Inflammatory macrophage (primary cell): ENCODE results near the gene ANXA1.
A peak's percentile ranks its signal among the peaks of the same experiment; 100 is the strongest.
"Not testable (repeated sequence)": the region's sequence is repeated elsewhere in the genome, so short reads cannot be mapped to it uniquely, and the experiment has no call there.

Source experiments
- DNase-seq, 2 donors: peaks; one replicate each; pipeline ENCODE4 v3.0.0-alpha.2; 2020 to 2022

Gene ANXA1

DNA sequence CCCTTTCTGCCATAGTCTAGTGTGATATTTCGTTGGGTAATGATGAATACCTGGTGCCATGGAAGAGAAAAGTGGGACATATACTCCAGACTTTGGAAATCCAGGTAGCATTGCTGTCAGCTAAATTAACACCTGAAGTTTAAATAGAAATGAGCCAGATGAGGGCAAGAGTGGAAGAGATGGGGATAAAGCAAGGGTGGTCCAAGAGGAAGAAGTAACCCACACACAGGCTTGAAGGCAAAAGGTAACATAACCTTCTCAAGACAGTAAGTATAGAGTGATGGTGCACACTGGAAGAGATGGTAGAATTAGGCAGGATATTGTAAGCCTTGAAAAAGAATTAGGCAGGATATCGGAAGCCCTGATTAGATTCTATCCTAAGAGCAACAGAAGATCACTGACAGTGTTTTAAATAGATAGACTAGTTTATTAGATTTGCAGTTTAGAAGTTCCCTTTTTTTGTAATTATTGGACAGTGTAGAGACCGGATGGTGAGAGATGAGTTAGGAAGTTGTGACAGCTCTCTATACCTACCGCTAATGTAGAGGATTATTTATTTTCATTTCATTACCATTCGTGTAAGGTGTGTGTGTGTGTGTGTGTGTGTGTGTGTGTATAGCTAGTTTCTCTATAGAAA is 16.8 kb downstream of the ANXA1 start:
- no peak for DNase-seq

DNA sequence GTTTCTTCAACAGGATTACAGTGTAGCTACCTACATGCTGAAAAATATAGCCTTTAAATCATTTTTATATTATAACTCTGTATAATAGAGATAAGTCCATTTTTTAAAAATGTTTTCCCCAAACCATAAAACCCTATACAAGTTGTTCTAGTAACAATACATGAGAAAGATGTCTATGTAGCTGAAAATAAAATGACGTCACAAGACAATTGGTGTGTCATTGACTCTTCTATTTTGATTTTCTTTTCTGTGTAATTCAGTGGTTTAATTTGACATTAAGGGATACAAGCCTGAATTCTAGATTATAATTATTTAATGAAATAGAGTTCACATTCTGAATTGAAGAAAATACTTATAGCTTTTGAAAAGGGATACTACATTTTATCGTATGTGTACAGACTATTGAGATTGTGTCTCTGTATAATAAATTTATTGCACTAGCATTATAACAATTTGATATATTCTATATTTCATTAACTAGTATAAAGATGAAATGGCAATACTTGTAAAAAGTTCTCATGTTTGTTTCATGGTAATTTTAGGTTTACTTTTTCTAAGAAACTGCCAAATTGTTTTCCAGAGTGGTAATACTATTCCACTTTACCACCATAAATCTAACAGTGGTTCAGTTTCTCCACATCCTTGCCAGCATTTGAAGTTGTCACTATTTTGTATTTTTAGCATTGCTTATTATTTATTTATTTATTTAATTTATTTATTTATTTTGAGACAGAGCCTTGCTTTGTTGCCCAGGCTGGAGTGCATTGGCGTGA is 18.7 kb downstream of the ANXA1 start:
- peak in 1 of 2 donors; percentile 1 for DNase-seq

DNA sequence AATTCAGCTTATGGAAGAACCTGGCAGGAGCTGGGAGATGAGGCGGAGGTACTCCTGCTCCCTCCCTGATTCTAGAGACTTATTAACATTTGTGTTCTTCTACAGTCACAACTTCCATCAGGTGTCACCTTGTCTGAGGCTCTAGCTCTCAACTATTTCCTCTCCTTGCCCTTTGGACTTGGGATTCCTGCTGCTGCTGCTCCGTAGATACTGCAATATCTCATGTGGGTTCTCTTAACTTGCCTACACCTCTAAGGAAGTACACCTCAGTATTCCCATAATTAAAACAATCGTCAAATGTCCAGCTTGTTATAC is 21.2 kb downstream of the ANXA1 start:
- DNase-seq = no peak

DNA sequence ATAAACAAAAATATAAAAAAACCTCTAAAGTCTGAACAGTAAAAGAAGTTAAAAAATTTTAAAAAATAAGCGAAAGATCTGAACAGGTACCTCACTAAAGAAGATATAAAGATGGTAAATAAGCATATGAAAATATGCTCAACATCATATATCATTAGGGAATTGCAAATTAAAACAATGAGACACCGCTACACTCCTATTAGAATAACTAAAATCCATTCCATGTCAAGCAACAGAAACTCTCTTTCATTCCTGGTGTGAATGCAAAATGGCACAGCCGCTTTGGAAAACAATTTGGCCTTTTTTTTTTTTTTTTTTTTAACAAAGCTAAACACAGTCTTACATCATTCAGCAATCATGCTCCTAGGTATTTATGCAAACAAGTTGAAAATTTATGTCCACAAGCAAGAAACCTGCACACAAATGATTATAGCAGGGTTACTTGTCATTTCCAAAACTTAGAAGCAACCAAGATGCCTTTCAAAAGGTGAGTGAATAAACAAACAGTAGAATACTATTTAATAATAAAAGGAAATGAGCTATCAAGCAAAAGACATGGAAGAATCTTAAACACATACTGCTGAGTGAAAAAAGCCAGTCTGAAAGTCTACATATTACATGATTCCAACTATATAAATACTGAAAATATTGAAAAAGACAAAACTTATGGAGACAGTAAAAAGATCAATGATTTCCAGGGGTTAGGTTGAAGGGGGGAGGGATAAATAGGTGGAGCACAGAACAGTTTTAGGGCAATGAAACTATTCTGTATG is 22.1 kb downstream of the ANXA1 start:
- DNase-seq = peak in 1 of 2 donors; percentile 2

DNA sequence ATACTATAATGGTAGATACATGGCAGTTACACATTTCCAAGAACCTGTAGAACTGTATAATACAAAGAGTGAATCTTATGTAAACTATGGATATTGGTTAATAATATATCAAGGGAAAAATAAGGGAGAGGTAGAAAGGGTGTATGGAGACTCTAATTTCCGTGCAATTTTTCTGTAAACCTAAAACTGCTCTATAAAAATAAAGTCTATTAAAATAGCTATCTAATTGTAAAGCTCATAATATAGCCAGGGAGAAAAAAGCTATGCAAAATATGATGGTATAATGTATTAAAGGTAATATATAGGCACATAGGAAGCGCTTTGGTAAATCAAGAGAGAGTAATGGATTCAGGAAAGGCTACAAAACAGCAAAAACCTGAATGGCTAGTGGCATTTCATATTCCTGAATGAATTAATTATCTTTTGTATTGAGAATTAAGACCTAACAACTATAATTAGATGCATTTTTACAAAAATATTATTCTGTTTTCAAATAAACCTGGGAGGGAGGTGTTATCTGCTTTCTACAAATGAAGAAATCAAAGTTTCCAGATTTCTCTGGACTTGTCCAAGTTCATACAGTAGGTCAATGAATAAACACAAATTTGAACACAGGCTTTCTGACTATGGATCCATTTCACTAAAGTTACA is 22.8 kb downstream of the ANXA1 start:
- peak in 1 of 2 donors; percentile 2 for DNase-seq

DNA sequence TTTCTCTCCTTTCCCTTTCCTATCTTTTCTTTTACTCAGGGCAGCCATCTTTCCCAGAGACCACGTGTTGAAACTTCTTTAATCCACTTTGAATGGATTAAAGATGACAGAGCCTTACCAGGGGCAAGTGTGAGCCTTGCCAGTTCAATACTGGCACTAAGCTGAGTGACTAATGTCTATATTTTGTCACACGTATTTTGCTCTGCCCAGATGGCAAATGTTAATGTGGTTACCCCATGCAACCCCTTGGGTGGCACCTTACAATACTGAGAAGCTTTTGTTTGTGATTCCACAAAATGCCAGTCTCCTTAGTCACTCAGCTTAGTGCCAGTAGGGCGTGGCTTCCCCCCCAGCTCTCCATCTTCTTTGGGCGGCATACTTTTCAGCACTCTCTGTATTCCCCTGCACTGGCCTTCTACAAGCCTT is 24.8 kb downstream of the ANXA1 start:
- DNase-seq = peak in 1 of 2 donors; percentile 2

DNA sequence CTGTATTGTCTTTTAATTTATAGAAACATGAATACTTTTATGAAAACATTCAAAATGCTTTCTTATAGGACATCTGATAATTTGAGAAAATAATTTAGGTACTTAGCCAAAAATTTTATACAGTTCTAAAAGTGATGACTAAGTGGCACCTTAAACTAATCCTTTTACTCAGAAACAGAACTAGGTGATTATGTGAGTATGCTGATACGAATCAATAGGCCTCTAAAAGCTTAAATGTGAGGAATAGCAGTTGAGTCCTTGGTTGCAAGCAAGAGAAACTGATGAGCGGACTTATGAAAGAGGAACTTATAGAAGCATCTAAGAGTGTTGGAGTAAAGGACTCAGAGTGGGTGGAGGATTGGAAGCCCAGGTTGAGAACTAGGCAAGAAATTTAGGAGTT is 26.4 kb downstream of the ANXA1 start:
- peak in 1 of 2 donors; percentile 2 for DNase-seq

DNA sequence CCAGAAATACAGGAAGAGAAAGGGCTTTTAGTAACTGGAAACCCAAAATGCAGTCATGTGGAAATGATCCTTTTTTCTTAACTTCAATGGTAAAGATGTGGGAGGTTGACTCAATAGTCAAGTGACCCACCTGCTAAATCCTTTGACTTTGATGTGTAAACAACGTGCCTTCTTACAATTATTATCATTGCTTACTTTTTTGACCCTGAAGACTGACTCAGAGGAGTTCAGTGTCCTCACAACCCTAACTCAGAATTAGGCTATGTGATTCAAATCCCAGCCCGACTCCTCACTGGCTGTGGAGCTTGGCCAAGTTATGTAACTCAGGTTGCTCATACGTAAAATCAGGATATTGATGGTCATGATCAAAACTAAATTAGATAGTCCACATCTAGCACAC is 27.9 kb downstream of the ANXA1 start:
- peak; percentile 32 to 44 for DNase-seq

DNA sequence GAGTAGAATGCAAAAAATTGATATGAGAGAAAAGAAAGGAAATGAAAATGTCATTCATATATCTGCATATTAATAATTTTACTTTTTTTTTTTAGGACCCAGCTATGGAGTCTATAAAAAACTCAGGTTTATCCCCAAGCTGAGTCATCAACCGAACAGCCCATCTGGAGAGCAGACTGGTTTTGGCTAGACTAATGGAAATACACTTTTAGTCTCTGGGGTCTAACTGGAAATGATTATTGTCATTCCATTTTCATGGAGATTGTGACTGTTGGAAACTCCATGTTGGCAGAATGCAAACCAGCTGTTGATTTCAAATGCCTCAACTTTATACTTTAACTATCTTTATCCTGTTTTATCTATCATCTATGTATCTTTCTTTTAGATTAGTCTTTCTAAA is 28.7 kb downstream of the ANXA1 start:
- no peak for DNase-seq

DNA sequence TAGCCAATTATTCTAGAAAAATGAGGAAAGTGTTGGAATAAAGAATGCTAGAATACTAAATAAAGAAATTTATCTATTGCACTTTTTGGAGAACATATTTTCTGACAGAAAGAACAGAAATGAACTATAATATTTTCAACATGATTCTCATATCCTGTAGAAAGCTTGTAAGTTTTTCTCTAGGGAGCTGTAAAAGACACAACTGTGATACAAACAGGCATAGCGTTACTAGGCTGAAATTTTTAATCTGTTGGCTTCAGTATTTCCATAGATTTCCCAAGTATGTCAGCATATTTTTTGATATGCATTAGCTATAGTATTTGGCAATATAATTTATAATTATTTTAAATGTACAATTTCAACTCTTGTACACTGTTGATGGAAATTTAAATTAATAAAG is 31.3 kb downstream of the ANXA1 start:
- no peak for DNase-seq

DNA sequence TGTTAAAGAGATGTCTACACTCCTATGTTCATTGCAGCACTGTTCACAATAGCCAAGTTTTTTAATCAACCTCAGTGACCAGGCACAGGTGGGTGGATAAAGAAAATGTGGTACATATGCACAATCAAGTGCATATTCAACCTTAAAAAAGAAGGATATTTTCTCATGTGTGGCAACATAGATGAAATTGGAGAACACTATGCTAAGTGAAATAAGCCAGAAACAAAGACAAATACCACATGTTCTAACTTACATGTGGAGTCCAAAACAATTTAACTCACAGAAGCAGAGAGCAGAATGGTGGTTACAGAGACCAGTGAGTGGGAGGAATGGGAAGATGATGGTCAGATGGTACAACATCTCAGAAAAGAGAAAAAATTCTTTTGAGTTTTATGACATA is 31.8 kb downstream of the ANXA1 start:
- no peak for DNase-seq

DNA sequence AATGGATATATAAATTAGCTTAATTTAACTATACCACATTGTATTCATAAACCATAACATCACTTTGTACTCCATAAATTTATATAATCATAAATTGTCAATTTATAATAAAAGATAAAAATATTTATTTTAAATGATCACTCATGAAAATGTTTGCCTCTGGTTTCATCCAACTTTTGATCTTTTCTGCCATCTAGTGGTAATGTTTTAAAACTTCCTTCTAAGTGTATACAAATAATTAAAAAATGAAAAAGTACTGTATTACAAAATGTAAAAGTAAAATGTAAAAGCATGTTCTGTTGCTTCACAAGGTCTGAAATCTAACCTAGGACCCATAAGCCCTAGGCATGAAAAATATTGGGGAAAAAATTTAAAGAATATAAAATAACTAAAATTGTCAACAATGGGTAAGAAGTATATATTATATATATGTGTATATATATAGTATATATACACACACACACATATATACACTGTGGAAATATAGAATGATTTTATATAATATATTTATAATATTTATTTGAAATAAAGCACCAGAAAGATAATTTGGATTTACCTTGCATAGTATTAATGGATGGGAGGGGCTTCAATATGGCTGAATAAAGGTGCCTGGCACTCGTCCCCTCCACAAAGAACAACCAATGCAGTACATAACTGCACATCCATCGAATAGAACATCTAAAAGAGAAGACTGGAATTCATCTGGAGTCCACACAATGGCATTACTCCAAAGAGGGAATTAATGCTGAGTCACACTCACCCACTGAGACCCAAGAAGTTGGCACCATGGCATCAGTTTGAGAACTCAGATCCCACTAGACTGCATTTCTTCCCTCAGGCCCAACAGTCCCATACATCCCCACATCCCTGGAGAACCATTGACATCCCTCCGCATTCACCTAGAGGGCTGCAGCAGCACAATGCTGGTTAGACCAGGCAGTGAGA is 32.5 kb downstream of the ANXA1 start:
- DNase-seq = peak in 1 of 2 donors; percentile 54

DNA sequence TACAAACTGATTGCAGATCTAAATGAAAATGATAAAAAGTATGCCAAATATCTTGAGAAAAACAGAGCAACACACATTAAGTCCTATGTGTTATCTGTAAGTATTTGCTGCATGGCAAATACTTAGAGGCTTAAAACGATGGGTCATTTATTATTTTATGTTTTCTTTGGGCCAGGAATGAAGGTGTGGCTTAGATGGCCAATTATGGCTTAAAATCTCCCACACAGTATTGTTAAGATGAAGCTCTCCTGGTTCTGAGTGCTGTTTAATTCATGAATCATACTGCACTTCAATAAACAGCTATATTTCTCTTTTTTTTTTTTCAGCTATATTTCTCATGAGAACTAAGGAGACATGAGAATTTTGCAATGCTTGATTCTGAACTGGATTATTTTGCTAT is 39.4 kb downstream of the ANXA1 start:
- DNase-seq = not testable (repeated sequence)

DNA sequence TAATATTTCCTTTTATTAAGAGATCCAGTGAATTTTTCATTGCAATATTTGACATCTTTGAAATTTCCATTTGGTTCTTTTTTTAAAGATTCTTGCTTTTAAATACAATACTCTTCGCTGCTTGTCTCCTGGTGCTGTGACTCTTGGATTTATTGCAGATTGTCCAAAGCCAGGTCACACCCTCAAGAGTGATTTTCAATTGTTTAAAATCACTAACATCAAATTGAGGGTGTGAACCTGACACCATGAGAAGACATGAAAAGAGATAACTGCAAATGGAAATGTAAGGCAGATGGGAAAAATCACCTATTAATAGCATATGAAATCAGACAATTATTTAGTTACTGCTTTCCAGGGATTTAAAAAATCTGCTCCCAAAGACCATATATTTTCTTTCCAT is 42.6 kb downstream of the ANXA1 start:
- no peak for DNase-seq

DNA sequence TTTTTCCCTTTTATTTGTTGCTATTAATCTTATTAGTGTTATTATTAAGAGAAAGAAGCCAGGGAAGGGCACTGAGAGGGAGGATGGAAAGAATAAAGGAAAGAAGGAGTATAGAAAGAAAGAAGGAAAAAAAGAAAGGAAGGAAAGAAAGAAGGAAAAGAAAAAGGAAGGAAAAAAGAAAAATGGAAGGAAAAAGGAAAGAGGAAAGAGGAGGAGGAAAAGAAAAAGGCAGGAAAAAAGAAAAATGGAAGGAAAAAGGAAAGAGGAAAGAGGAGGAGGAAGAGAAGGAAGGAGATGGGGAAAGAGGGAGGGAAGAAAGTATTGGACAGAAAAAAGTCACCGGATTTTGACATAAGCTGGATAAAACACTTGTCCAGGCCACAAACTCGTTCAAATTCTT is 47.8 kb downstream of the ANXA1 start:
- no peak for DNase-seq

DNA sequence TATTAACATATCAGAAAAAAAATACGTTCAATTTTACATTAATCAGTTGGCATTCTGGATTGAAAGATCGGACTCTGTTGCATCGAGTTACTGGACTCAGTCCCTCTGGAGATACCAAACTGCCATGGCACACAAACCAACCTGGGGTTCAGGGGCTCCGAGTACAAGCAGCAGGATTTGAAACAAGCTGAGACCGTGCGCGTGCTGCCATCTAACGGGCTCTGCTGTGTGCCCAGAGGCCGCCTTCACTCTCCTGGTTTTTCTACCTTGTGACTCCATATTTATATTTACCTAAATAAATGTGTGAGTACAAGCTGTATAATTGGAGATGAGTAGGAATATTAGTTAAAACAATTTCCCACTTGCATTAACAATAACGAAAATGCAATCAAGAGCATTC is 48.2 kb downstream of the ANXA1 start:
- DNase-seq = no peak

DNA sequence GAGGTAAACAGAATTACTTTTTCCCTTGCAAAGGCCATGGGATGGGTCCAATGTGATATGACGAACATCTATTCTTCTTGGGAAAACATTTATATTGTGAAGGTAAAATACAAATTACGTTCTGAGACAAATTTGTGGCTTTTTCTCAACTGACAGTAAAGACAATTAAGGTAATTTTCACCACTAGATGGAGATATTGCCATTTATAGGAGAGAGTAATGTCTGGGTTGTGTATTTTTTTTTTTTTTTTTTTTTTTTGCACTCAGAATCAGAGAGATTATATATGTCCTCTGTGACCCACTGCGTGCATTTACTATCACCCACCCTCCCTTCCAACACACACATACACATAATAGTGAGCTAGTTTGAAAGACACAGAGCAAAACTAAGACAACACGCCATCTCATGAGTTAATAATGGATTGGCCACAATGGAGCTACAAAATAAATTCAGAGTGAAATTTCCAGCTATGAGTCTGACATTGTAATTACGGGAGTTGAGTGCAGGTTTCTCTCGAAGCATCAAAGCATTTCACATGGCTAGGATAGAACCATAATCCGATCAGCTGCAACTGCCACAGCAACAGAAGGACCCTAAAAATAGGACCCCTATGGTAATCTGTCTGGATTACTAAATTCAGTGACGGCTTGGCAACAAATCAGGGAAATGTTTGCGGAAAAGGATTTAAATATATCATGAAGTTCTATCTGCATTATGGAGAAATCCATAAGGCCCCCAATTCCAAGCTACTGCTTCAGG is 49.2 kb downstream of the ANXA1 start:
- DNase-seq = peak; percentile 22 to 81

DNA sequence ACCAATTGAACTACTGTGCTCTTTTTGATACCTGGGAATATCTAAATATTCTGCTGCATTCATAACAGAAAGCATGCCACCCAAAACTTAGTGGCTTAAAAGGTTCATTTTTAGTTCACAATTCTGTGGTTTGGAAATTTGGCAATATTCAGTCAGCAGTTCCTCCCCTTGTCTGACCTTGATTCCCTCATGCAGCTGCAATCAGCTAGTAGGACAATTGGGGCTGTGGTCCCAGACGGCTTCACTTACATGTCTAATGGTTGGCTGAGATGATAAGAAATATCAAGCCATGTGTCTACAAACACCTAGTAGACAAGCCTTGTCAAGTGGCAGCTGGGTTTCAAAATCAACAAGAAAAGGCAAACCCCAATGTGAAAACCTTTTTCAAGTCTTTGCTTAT is 51.3 kb downstream of the ANXA1 start:
- peak; percentile 63 to 65 for DNase-seq

DNA sequence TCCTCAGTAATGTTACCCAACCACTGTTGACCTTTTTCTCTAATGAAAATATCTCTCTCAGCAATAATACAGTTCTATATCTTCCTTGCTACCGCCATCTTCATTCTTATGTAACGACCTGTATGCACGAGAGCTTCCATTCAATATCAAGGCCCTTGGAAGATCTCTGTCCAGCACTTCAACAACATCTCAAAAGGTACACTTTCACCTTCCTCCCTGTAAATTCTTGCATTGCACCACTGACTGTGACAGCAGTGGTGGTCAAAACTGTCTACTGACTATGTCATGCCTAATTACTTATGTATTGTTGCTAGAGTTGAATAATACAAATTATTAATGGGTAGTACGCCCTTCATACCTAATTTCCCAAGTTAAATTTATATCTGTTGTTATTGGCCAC is 53.3 kb downstream of the ANXA1 start:
- DNase-seq = peak in 1 of 2 donors; percentile 25

DNA sequence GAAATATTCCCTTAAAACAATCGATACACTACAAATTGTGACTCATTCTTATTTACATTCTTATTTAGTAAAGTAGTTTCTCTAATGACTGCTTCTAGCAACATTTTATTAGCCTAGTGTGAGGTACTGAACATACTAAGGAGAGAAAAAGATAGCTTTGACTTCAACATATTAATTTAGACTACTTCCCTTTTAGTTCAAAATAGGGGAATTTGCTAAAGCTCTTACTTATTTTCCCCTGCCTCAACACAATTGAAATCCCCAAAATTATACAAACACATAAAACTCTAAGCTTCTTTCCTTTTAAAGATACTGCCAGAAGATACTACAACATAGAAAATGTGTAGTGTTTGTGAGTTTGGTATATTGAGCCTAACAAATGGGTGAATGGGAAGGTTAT is 55.2 kb downstream of the ANXA1 start:
- no peak for DNase-seq
